GM19023 (cell line): ENCODE results near the gene PRR20G.

ENCODE experiments used
- ATAC-seq: cut with Tn5 transposase; IDR thresholded peaks from one replicate; pipeline ENCODE4 v1.9.1; 2021; ENCODE audit warnings: mild to moderate bottlenecking, moderate library complexity; ENCODE audit not compliant: unreplicated experiment

The PRR20G gene

DNA sequence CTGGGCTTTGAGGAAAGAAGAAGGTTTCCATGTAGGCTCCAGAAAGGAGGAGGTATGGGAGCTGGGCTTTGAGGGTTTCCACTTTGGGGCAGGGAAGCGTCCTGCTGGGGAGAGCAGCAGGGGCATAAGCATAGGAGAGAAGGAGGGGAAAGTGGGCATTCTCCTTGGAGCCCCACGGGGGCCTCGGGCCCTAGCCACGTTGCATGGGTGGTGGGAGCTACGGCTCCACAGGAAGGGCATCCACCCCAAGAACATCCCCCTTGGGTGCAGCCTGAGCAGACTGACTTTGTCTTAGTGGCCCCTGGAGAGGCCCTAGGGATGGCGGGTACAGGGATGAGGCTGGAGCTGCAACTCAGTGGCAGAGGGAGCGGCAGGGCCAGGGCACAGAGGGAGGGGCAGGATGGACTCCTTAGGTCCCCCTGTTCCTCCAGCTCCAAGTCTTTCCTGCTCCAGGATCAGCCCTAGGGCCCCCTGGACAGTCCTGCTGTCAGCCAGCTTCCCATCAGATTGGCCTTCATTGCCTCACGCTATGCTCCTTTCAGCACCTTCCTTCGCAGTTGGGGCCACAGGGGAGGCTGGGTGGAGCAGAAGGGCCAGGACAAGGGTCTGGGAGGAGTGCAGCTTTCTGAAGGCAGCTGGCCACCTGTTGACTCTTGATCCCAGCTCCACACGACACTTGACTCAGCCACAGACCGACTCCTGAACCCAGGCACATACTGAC, 22.9 kb downstream of the PRR20G start:
- no peak for ATAC-seq

GRCh38 chr3:127264292-127264691, 23.6 kb downstream of the PRR20G start:
- ATAC-seq = no peak

- no peak for ATAC-seq
Measured at GRCh38 chr3:127263586-127264231, 24.1 kb downstream of the PRR20G start.

DNA sequence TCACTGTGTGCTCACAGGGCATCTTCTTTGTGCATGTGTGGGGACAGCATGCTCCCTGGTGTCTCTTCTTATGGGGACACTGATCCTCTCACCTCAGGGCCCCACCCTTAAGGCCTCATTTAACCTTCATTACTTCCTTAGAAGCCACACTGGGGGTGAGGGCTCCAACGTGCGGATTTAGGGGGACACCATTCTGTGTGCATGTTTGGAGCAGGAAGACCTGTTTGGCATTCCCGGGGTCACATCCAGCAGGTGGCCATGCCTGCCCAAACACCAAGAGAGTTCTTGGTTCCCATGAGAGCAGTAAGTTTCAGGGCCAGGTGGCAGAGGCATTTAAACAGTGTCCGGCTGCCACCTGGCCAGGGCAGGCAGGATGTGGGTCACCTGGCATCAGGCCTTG, 24.8 kb downstream of the PRR20G start:
- ATAC-seq = no peak

DNA sequence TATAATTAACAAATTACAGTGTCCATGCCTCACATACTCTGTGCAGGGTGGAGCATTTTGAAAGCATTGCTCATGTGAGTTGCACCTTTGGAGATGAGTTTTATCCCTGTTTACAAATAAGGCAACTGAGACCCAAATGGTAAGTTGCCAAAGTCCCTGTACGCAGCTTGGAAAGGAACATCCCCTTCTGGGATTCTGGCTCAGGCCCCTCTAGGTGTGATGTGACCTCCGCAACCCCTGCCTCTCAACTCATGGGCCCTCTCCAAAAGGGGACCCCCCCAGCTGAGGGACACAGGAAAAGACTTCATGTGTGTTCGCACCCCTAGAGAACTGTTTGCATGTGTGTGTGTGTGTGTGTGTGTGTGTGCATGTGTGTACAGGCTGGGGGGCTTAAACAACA, 25.3 kb downstream of the PRR20G start:
- ATAC-seq = no peak

DNA sequence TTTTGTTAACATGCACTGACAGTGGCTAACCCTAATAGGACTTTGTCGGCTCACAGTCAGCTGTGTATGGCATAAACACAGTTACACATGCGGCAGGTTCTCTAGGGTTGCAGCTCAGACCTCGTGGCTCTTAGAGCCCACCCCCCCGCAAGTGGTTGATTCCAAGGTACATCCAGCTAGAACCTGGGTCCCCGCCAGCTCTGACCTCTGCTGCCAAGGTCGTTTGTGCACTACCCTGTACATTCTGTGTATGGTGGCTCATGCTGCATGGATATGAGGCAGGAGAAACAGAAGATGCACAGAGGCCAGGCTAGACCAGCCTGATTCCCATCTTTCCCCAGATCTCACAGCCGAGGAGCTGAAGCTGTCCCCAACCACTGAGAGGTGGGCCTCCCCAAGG, 25.9 kb downstream of the PRR20G start:
- no peak for ATAC-seq

DNA sequence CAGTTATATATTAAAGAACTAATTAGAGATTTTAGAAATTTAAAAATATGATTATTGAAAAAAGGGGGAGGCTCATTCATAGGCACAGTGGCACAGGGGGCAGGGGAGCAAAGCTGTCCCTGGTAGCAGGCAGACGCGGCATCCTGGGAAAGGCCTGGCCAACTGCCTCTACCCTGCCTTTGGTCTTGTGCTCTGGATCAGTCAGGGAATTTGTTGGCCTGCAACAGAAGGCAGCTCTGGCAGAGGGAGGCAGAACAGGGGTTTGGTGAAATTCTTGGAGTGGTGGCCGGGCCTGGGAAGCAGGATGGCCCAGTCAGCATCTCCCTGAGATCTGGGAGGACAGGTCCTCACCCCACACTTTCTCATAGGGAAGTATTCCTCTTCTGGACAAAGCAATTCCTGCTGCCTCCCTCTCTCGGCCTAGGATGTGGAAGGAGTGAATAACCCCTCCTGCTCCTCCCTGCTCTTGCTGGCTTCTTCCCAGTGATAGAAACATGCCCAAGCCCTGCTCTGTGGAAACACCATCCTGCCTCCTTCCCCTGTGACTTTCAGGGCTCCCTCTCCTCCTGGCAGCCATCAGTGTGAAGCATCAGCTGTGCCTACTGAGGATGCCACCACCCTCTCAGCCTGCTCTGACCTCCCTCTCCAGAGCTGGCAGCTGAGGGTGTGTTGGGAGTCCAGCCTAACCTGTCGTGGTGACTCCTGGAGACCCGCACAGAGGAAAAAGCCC, 26.9 kb downstream of the PRR20G start:
- ATAC-seq = no peak

GRCh38 chr3:127260416-127260815, 27.4 kb downstream of the PRR20G start:
- ATAC-seq = no peak

DNA sequence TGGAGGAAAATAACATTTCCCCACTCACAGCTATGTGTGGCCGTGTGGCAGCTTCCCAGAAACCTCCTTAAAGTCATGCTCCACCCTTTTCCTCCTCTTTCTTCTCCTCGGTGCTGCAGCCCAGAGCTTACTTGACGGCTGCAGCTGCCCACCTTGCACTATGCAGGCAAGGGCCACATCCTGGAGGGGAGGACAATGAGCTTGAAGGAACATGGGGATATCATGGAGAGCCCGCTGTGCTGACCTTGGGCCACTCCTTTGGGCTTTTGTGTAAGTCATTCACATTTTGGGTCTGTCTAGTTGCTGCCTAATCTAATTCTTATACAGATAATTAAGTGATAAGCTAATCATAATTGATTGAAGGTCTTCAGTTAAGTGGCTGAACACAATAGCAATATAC, 28.0 kb downstream of the PRR20G start:
- no peak for ATAC-seq

DNA sequence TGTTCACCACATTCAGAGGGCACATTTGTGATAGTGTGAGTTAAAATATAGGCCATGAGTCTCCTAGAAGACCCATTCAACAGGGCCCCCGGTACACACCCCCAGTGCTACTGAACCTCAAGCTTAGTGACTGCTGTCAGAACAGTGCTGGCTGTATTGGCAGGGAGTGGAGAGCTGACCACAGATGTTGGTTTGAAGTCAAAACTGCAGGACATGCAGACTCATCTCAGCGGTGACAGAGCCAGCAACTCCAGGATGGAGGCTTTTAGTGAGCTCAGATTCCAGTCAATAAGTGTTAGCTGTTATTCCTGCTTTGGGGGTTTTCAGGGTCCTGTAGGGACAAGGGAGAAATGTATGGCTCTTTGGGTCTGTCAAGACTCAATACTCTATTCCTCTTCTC, 29.1 kb downstream of the PRR20G start:
- ATAC-seq = no peak

DNA sequence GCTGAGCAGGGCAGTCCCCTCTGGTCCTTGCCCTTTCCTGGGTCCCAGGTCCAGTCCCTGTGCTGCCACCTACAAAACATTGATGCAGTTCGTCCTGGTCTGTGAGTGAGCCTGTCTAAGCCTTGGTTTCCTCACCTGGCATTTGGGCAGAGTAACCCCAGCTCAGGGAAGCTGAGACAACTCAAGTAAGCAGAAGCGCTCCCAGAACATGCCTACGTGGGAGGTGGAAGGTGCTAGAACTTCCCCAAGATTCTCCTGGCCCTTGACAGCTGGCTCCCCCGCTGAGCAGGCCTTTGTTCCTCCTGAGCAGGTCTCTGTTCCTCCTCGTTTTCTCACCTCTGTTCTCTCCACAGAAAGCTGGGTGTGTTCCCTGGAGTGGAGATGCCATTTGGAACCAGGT, 30.5 kb downstream of the PRR20G start:
- ATAC-seq = no peak

DNA sequence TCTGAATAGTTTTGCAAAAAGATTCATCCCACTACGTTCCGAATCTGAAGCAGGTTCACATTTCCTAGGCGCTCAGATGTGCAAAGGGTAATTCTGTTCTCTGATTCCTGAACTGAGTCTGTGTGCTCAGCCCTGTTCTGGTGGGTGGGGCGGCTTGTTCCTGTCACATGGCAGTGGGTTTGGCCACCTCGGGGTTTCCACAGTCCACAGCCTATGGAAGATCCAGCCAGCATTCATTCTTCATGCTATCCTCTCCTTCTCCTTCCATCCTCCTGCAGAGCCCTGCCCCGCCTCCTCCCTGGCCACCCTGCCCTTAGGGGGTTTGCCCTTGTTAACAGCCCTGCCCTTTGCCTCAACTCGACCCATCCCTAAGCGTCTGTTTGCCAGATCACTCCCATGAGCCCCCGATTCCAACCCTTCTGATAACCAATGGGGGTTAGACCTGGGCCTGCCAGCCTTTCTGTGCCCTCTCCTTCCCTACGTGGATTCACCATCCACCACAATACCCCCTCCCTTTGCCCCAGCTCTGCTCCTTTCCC, 31.0 kb downstream of the PRR20G start:
- ATAC-seq = no peak

- ATAC-seq = no peak
Measured at GRCh38 chr3:127256138-127256537, 31.7 kb downstream of the PRR20G start.

GRCh38 chr3:127255516-127255915, 32.3 kb downstream of the PRR20G start:
- no peak for ATAC-seq

- no peak for ATAC-seq
Measured at GRCh38 chr3:127254730-127255129, 33.1 kb downstream of the PRR20G start.

DNA sequence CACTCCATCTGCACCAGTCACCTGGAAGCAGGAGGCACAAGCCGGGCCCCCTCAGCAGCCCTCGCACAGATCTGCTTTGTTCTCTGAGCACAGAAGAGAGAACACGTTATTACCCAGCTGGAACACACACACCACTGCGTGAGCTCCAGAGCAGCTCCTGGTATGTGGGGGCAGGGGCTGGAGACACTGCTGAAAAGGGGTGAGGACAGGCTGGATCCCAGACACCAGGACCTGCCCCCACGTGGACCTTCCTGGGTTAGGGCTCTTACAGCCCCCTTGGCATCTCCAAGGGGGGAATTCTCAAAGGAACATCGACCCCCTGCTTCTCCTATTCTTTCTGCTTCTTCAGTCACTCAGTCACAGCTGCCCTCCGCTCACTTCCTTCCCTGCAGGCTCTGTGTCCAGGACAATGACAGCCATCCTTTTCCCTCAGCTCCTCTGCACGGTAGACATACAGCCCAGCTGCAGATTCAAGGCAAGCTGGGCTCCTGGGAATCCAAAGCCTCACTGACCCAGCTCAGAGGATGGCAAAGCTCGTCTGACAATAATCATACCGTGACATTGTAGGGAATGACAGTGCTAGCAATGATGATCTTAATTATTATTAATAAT, 33.7 kb downstream of the PRR20G start:
- ATAC-seq = no peak

DNA sequence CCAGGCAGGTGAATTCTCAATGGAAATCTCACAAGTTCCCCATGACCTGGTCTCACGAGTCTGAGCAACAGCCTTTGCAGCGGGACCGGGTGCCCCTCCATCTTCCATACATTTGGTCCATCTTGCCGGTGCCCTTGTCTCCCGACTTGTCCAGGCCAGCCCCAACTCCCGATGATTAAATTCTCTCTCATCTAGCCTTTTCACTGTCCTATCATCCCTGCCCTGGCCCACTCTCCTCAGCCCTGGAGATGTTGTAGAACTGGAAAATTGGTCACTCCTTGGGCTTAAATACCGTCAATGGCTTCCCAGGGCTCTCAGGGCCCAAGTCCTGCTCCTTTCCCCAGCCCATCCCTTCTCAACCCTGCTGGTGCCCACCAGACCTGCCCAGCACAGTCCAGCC, 34.4 kb downstream of the PRR20G start:
- no peak for ATAC-seq

- no peak for ATAC-seq
Measured at GRCh38 chr3:127252446-127252845, 35.4 kb downstream of the PRR20G start.

DNA sequence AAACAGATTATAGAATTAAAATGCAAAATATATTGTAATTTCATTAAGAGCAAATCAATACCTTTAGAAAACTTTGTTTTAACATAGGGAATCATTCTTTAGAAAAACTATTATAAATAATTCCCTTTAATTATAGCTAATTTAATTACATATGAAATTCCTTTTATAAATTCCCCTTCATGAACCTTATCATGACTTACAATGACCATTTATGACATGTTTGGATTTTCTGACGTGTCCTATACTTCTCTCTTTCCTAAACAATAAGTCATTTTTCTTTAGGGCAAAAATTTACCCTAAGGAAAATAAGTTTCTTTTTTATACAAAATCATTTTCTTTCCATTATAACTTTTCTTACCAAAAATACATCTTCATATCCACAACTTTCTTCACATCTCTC, 37.8 kb downstream of the PRR20G start:
- ATAC-seq = no peak

DNA sequence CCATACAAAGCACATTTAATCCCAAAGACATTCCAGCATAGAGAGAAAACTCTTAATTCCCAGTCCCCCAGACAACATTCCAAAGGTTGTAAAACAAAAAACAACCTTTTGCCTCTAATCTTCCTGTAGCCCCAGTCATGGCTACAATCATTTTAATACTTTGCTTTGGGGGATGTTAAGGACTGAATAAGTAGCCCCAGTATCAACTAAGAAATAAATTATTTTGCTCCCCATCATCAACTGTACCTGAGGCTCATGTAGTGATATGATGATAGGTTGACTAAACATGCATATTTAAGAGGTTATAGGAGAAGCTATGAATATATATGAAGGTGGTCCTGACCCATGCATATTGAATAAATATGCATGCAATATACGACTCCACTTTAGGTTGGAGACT, 40.6 kb downstream of the PRR20G start:
- no peak for ATAC-seq

DNA sequence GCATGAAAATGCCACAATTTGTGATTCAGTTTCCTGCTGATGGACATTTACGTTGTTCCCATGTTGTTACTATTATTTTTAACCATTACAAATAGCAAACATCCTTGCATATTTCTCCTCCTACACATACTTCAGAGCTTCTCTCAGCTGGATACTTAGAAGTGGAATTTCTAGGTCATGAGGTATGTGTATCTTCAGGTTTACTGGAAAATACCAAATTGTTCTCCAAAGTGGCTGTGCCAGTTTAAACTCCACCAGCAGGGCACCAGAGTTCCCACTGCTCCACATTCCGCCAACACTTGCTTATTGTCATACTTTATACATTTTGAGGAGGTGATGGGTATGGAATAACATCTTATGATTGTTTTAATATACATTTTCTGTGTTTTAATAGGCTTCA, 49.2 kb downstream of the PRR20G start:
- no peak for ATAC-seq
